IPS-NIHi7 (cell line): ENCODE results near the gene DCTD.

Source experiments
- DNase-seq: peaks from one replicate; pipeline ENCODE4 v3.0.0; 2012; ENCODE audit warnings: mixed read lengths; ENCODE audit errors: extremely low spot score

DCTD gene

GRCh38 chr4:182873289-182873688 is 43.9 kb downstream of the DCTD start:
- DNase-seq = no peak

- DNase-seq = no peak
These were observed 44.3 kb downstream of the DCTD start for GRCh38 chr4:182872886-182873285.

GRCh38 chr4:182871616-182872015 is 45.6 kb downstream of the DCTD start:
- DNase-seq = no peak

GRCh38 chr4:182869697-182870096 is 47.5 kb downstream of the DCTD start:
- no peak for DNase-seq

- no peak for DNase-seq
These were observed 50.4 kb downstream of the DCTD start for GRCh38 chr4:182866746-182867145.

- no peak for DNase-seq
These were observed 53.7 kb downstream of the DCTD start for GRCh38 chr4:182863501-182863900.

GRCh38 chr4:182862921-182863320 is 54.3 kb downstream of the DCTD start:
- no peak for DNase-seq

- DNase-seq = peak; percentile 68
These were observed 54.9 kb downstream of the DCTD start for GRCh38 chr4:182862141-182862875.

GRCh38 chr4:182861346-182861745 is 55.8 kb downstream of the DCTD start:
- DNase-seq = no peak

- DNase-seq = no peak
These were observed 57.5 kb downstream of the DCTD start for GRCh38 chr4:182859730-182860129.

GRCh38 chr4:182858711-182859110 is 58.5 kb downstream of the DCTD start:
- DNase-seq = no peak

GRCh38 chr4:182856862-182857261 is 60.3 kb downstream of the DCTD start:
- DNase-seq = no peak

GRCh38 chr4:182855877-182856276 is 61.3 kb downstream of the DCTD start:
- no peak for DNase-seq

- no peak for DNase-seq
These were observed 61.9 kb downstream of the DCTD start for GRCh38 chr4:182855312-182855711.

- no peak for DNase-seq
These were observed 62.7 kb downstream of the DCTD start for GRCh38 chr4:182854466-182854865.

- DNase-seq = no peak
These were observed 63.4 kb downstream of the DCTD start for GRCh38 chr4:182853731-182854330.

GRCh38 chr4:182848685-182849084 is 68.5 kb downstream of the DCTD start:
- no peak for DNase-seq

- no peak for DNase-seq
These were observed 69.4 kb downstream of the DCTD start for GRCh38 chr4:182847576-182848450.

- no peak for DNase-seq
These were observed 71.2 kb downstream of the DCTD start for GRCh38 chr4:182846036-182846435.

GRCh38 chr4:182845618-182846017 is 71.6 kb downstream of the DCTD start:
- no peak for DNase-seq

- DNase-seq = no peak
These were observed 73.3 kb downstream of the DCTD start for GRCh38 chr4:182843808-182844325.

GRCh38 chr4:182842759-182843390 is 74.3 kb downstream of the DCTD start:
- no peak for DNase-seq
